ENCODE measurements around the gene M1AP.

DNA sequence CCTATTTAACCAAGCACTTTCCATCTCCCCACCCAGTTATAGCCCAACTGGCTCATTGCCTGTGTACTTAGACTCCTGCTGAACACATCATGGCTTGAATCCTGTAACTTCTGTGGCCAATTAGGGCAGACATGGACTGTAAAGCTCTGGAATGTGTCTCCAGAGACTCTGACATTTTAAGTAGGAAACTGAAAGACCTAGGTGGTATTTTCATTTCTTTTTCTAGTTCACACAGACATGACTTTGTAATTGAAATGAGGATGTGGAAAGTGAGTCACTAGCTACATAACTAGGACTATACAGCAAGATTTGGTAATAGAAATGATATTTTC is 81.4 kb downstream of the M1AP start:
- TF ChIP-seq EZH2phosphoT487 (IDR thresholded peaks at IDR 0.05; ENCODE audit: low read length), result no peak
- no peak for TF ChIP-seq EZH2 (optimal IDR thresholded peaks at IDR 0.05; ENCODE audit: low read depth, low read length)

Measured in MM.1S (cell line).